Raji (cell line): Measurements from ENCODE around the gene TNKS1BP1.

Experiments used
- POLR2A ChIP-seq: IDR thresholded peaks from 2 replicates; pipeline ENCODE4 v1.6.1; 2011; ENCODE audit warnings: low read depth, low read length, control low read depth; ENCODE audit not compliant: insufficient read depth

TNKS1BP1 gene

DNA sequence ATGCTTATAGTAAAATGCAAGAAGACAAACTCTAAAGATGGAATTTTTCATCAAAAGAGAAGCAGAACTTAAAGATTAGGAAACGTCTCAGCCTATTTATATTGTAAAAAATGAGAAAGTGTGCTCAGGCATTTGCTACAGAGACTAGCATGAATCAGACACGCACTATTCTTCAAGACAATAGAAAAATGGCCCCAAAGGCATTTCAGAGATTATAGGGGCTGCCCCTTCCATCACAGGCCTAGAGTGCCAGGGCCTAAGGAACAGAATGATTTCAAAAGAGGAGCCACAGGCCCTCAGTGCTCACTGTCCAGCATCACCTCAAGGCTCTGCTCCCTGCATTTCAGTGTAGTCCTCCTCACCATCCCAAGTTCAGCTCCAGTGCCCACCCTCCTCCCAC is 27.5 kb downstream of the TNKS1BP1 start:
- no peak for TF ChIP-seq POLR2A

- no peak for TF ChIP-seq POLR2A
These were observed 30.3 kb downstream of the TNKS1BP1 start for GRCh38 chr11:57294225-57295131.

DNA sequence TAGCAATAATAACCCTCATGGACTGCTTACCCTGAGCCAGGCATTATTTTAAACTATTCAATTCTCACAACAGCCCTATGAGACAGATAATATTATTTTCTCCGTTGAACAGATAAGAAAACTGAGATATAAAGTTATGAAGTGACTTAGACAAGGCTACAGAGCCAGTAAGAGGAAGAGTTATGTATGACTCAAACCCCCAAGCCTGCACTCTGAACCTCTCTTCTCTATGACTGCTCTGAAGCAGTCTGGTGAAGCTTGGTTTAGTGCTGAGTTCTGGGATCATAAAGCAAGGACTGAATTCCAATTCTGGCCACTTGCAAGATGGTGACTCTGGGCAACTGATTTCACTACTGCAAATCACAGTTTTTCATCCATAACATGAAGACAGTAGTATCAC is 34.5 kb downstream of the TNKS1BP1 start:
- TF ChIP-seq POLR2A = no peak

GRCh38 chr11:57288771-57289579 is 35.8 kb downstream of the TNKS1BP1 start:
- no peak for TF ChIP-seq POLR2A

- no peak for TF ChIP-seq POLR2A
These were observed 36.9 kb downstream of the TNKS1BP1 start for GRCh38 chr11:57287884-57288283.

DNA sequence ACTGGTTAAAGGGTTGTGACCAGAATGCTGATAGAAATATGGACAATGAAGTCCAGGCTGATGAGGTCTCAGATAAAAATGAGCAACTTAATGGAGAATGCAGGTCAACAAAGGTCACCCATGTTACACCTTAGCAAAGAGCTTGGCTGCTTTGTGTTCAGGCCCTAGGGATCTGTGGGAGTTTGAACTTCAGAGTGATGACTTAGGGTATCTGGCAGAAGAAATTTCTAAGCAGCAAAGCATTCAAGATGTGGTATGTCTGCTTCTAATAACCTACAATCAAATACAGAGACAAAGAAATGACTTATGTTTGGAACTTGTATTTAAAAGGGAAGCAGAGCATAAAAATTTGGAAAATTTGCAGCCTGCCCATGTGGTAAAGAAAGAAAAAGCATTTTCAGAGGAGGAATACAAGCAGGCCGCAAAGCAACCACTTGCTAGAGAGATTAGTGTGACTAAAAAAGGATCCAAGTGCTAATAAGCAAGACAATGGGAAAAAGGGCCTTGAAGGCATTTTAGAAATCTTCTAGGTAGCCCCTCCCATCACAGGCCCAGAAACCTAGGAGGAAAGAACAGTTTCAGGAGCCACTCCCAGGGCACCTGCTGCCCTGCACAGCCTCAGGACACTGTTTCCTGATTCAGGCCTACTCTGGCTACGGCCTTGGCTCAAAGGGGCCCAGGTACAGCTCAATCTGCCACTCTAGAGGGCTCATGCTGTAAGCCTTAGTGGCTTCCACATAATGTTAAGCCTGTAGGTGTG is 41.3 kb downstream of the TNKS1BP1 start:
- TF ChIP-seq POLR2A = no peak

GRCh38 chr11:57279116-57279515 is 45.6 kb downstream of the TNKS1BP1 start:
- TF ChIP-seq POLR2A = no peak

- TF ChIP-seq POLR2A = no peak
These were observed 46.0 kb downstream of the TNKS1BP1 start for GRCh38 chr11:57278721-57279095.

- no peak for TF ChIP-seq POLR2A
These were observed 46.7 kb downstream of the TNKS1BP1 start for GRCh38 chr11:57277845-57278720.

DNA sequence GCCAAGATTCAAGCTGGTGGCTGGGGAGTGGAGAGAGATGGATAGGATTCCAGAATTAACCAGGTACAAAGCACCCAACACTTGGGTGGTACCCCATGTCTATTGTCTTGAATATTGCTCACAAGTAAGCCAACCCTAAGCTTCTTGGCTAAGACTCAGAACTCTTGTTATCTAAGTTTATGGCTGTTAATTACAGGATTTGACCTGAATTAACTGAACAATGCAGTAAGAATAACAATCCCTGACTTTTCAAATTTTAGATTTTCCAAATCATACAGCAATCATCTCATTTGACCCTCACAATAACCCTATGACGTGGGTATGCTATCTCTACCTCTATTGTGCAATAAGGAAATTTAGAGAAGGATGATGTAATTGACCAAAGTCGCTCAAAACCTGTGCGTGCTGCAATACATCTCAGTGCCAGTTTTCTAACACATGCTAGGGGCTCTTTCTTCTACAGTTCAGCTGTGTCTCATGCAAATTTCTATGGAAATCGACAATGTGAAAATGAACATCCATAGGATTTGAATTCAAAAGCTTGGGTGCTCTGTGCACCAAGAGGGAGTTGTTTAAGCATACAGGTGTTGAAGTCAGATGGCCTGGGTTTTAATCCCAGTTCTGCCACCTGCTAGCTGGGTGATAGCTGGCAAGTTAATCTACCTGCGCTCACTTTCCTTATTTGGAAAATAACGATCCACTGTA is 47.6 kb downstream of the TNKS1BP1 start:
- TF ChIP-seq POLR2A = no peak

GRCh38 chr11:57276169-57276970 is 48.4 kb downstream of the TNKS1BP1 start:
- TF ChIP-seq POLR2A = no peak

DNA sequence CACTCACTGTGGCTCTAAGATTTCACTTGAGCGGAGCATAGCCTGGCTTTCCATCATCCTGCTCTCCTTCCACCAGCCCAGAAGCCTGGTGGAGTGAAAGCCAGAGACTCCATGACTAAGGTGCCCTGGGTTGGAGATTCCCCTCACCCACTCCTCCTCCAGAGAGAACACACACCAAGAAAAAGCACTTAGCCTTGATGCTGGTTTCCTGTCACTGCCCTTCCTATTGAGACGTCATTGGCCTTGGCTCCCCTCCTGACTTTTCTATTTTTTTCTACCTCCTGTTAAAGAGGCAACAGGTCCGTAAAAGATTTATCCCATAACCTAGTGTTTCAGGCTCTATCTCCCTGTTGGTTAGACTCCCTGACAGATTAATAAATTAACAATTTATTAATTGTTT is 49.2 kb downstream of the TNKS1BP1 start:
- no peak for TF ChIP-seq POLR2A

GRCh38 chr11:57274904-57275498 is 49.8 kb downstream of the TNKS1BP1 start:
- no peak for TF ChIP-seq POLR2A
